Measurements from ENCODE around the gene LRRC7.
A peak's percentile ranks its signal among the peaks of the same experiment; 100 is the strongest.

LRRC7 gene

GRCh38 chr1:70086897-70087296 lies 519.2 kb downstream of the LRRC7 start:
- DNase-seq, result no peak
- in situ Hi-C loops (cut with HindIII; ENCODE audit: low pct_ligation_motif_present, low pct_unique_long_range_greater_than_20kb, low sequenced_read_pairs), result no loop called here

DNA sequence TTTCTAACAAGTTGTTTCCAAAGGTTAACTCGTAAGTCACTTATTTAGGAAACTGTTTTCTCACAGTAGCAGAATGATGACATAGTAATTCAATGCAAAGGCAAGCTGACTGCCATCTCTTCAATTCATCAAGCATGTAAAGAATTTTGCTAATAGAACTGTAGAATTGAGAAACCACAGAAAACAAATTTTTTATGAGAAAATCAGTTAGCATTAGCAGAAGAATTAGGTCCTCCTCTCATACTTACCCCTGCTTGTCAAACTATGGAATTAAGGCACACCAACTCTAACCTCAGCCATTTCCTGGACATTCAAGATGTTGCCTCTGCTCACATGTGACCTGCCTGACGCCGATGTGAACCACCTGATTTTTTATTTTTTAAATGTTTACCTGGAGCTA lies 522.4 kb downstream of the LRRC7 start:
- in situ Hi-C loops (cut with HindIII; ENCODE audit: low pct_ligation_motif_present, low pct_unique_long_range_greater_than_20kb, low sequenced_read_pairs), result no loop called here
- DNase-seq, result no peak

GRCh38 chr1:70090875-70091274 lies 523.2 kb downstream of the LRRC7 start:
- in situ Hi-C loops (cut with HindIII; ENCODE audit: low pct_ligation_motif_present, low pct_unique_long_range_greater_than_20kb, low sequenced_read_pairs), result no loop called here
- no peak for DNase-seq

GRCh38 chr1:70091811-70092210 lies 524.1 kb downstream of the LRRC7 start:
- in situ Hi-C loops (cut with HindIII; ENCODE audit: low pct_ligation_motif_present, low pct_unique_long_range_greater_than_20kb, low sequenced_read_pairs), result no loop called here
- DNase-seq, result no peak

DNA sequence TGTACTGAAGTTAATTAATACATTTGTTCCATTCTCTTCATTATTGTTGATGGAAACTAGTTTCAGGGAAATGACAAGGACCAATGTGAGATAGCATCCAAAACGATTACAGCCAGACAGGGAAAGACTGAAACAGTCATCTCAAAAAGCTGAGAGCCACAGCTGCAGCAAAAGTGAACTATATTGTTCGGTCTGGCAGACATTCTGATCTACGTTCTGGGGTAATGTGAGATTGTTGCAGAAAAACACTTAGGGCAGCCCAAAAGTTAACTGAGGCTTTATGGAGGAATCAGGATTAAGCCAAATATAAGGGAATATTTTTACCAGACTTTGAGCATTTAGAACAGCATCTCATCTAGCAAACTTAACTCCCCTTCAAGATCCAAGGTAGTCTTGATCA lies 524.8 kb downstream of the LRRC7 start:
- DNase-seq, result no peak
- in situ Hi-C loops (cut with HindIII; ENCODE audit: low pct_ligation_motif_present, low pct_unique_long_range_greater_than_20kb, low sequenced_read_pairs), result no loop called here

DNA sequence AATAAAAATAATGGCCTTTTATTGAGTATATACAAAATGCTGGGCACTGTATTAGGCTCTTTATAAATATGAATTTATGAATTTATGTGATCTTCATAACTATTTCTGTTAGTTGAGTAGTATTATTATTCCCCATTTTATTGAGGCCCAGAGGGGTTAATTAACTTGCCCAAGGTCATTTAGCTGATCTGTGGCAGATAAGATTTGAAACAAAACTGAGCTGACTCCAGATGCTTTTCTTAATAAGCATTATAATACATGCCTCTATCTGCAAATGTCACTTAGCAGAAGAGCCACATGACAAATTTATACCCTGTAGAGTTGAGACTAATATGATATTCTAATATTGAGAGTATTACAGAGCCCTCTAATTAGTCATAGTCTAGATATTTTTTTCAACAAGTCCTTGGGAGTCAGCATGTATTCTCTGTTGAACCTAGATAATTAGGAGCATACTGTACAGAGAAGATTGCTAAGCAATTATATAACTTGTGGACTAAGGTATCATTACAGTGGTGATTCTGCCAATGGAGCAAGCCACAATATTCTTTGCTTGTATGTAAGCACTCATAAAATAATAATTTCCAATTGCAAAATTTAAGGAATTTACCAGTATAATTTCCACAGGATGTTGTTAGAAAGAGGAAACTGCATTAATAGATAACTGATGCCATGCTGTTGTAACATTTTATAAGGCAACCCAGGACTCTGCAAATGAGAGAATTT lies 525.7 kb downstream of the LRRC7 start:
- in situ Hi-C loops (cut with HindIII; ENCODE audit: low pct_ligation_motif_present, low pct_unique_long_range_greater_than_20kb, low sequenced_read_pairs), result no loop called here
- DNase-seq, result no peak

GRCh38 chr1:70101231-70101630 lies 533.5 kb downstream of the LRRC7 start:
- DNase-seq, result no peak
- in situ Hi-C loops (cut with HindIII; ENCODE audit: low pct_ligation_motif_present, low pct_unique_long_range_greater_than_20kb, low sequenced_read_pairs), result no loop called here

- DNase-seq, result no peak
- in situ Hi-C loops (cut with HindIII; ENCODE audit: low pct_ligation_motif_present, low pct_unique_long_range_greater_than_20kb, low sequenced_read_pairs), result no loop called here
Measured at GRCh38 chr1:70101774-70102173, 534.1 kb downstream of the LRRC7 start.

- in situ Hi-C loops (cut with HindIII; ENCODE audit: low pct_ligation_motif_present, low pct_unique_long_range_greater_than_20kb, low sequenced_read_pairs), result no loop called here
- no peak for DNase-seq
Measured at GRCh38 chr1:70103770-70104169, 536.0 kb downstream of the LRRC7 start.

DNA sequence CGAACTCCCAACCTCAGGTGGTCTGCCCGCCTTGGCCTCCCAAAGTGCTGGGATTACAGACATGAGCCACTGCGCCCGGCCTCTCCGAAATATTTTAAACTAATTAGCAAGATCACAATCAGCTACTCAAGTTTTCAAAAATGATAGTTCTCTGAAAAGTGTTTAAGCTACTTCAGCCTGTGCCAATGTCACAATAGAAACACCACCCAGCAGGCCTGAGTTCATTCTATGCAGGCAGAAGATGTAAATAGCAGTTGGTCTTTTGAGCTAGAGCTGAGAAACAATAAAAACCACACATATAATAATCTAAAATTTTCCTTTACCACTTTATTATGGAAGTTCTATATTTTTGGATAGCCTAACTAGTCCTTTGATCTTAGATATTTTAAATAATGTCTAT lies 541.5 kb downstream of the LRRC7 start:
- no peak for DNase-seq
- in situ Hi-C loops (cut with HindIII; ENCODE audit: low pct_ligation_motif_present, low pct_unique_long_range_greater_than_20kb, low sequenced_read_pairs), result no loop called here

GRCh38 chr1:70112838-70113237 lies 545.1 kb downstream of the LRRC7 start:
- DNase-seq, result no peak
- in situ Hi-C loops (cut with HindIII; ENCODE audit: low pct_ligation_motif_present, low pct_unique_long_range_greater_than_20kb, low sequenced_read_pairs), result no loop called here

DNA sequence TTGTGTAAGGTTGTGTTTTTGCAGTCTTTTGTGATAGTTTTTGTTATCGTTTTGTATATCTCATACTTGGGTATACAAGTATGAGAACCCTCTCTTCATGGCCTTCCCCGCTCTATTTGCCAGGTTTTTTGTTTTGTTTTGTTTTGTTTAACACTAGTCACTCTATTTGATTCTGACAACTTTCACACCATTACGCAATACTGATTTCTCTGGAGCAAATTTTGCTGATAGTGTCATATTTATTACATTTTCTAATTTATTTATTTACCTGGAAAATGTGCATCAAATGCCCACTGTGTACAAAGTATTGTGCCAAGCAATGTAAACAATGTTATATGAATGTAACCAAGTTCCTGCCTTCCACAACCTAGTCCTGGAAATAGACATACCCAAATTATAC lies 547.6 kb downstream of the LRRC7 start:
- DNase-seq, result no peak
- in situ Hi-C loops (cut with HindIII; ENCODE audit: low pct_ligation_motif_present, low pct_unique_long_range_greater_than_20kb, low sequenced_read_pairs), result no loop called here

- in situ Hi-C loops (cut with HindIII; ENCODE audit: low pct_ligation_motif_present, low pct_unique_long_range_greater_than_20kb, low sequenced_read_pairs), result no loop called here
- DNase-seq, result no peak
Measured at GRCh38 chr1:70117046-70117445, 549.3 kb downstream of the LRRC7 start.

GRCh38 chr1:70134148-70134547 lies 566.4 kb downstream of the LRRC7 start:
- in situ Hi-C loops (cut with HindIII; ENCODE audit: low pct_ligation_motif_present, low pct_unique_long_range_greater_than_20kb, low sequenced_read_pairs), result no loop called here
- DNase-seq, result no peak

DNA sequence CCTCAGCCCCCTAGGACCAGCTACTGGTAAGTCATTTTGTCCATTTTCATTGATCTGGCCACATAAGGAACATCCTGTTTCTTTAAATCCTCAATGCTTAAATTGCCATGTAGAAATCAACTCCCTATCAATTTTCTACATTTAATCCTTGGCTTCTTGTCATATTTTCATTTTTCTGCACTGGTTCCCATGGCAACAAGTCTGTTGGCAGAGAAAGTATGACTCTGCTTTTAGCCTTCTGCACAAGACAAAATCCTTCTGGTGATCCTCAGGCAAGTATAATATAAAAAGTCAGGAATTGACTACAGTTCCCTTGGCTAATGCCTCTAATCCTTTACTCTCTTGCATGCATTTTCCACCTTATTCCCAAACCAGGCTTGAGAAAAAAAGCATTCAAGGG lies 572.6 kb downstream of the LRRC7 start:
- in situ Hi-C loops (cut with HindIII; ENCODE audit: low pct_ligation_motif_present, low pct_unique_long_range_greater_than_20kb, low sequenced_read_pairs), result no loop called here

DNA sequence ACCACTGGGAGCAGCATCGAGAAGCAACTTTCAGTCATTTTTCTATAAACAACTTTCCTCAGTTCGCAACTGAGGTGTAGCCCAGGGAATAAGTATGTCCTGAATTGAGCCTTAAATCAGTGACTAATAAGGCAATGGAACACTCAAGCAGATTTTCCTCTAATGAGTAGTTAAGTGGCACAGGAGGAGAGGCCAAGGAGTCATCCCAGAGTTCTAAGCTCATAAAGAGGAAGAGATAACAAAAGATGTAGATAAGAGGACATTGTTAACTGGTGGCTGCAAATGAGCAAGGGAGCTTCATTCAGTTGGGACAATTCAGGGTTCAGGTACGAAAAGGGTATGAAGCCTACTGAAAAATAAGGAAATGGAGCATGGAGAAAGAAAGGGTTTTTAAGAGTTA lies 573.2 kb downstream of the LRRC7 start:
- in situ Hi-C loops (cut with HindIII; ENCODE audit: low pct_ligation_motif_present, low pct_unique_long_range_greater_than_20kb, low sequenced_read_pairs), result no loop called here
- DNase-seq, result no peak

More for the DNA sequence above, 572.6 kb downstream of the LRRC7 start:
- DNase-seq, result no peak

DNA sequence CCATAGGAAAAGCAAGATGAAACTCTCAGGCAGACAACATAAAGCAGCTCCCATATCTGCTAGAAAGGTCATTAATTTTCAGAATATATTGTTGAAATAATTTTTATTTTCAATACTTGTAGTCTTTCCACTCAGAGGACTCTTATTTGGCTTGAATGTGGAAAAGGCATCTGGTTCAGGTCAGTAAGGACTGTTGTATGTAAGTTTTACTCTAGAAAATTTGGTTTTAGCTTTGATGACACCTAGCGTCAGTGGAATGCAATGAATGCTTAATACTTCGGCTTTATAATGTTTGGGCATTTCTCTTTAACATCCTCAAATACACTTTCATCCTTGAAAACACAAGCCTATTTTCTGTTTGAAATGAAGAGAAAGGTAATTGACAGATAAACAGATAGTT lies 574.4 kb downstream of the LRRC7 start:
- in situ Hi-C loops (cut with HindIII; ENCODE audit: low pct_ligation_motif_present, low pct_unique_long_range_greater_than_20kb, low sequenced_read_pairs), result no loop called here
- DNase-seq, result peak; percentile 6

GRCh38 chr1:70143048-70143659 lies 575.4 kb downstream of the LRRC7 start:
- peak; percentile 6 for DNase-seq
- in situ Hi-C loops (cut with HindIII; ENCODE audit: low pct_ligation_motif_present, low pct_unique_long_range_greater_than_20kb, low sequenced_read_pairs), result no loop called here

- no peak for DNase-seq
- in situ Hi-C loops (cut with HindIII; ENCODE audit: low pct_ligation_motif_present, low pct_unique_long_range_greater_than_20kb, low sequenced_read_pairs), result no loop called here
Measured at GRCh38 chr1:70146488-70146887, 578.8 kb downstream of the LRRC7 start.

- DNase-seq, result no peak
- in situ Hi-C loops (cut with HindIII; ENCODE audit: low pct_ligation_motif_present, low pct_unique_long_range_greater_than_20kb, low sequenced_read_pairs), result no loop called here
Measured at GRCh38 chr1:70150444-70150843, 582.7 kb downstream of the LRRC7 start.
